Measurements from ENCODE around the gene S100A3. TPM values are rescaled to one million over a fixed set of nuclear protein-coding genes. Genes with fewer than 3 reads are reported as not detected.

Gene S100A3
- total and polyA plus RNA-seq, 2 of the 13 experiments (the other 11 are each of a cell fraction or from before 2014, with no cell fraction given), result 2.5 to 4.5 TPM

GRCh38 chr1:153506831-153507413 lies 42.1 kb downstream of the S100A3 start (continued):
- TF ChIP-seq RNF219 (CRISPR knock-in tag; IDR thresholded peaks at IDR 0.05) (no peak), GATAD2A (CRISPR knock-in tag; IDR thresholded peaks at IDR 0.05) (peak; percentile 45; the same call in 1 of the 2 replicates), HOXA5 (CRISPR knock-in tag; IDR thresholded peaks at IDR 0.05) (no peak), MXI1 (IDR thresholded peaks at IDR 0.05; ENCODE audit: borderline replicate concordance, low read depth, low read length) (0 out of 3 replicates have a peak, but pooled peaks have one; percentile 17), PATZ1 (CRISPR knock-in tag; IDR thresholded peaks at IDR 0.05) (peak; percentile 33; the same call in 1 of the 2 replicates), ZFP36 (IDR thresholded peaks at IDR 0.05; ENCODE audit: borderline replicate concordance, low read depth, low read length, partially characterized antibody) (no peak), MYC (CRISPR knock-in tag; IDR thresholded peaks at IDR 0.05; ENCODE audit: borderline replicate concordance) (peak; percentile 48; the same call in 1 of the 2 replicates), SMYD3 (CRISPR knock-in tag; IDR thresholded peaks at IDR 0.05) (no peak), RBAK (CRISPR knock-in tag; IDR thresholded peaks at IDR 0.05) (no peak), DMTF1 (CRISPR knock-in tag; IDR thresholded peaks at IDR 0.05) (no peak), NCOA2 (CRISPR knock-in tag; IDR thresholded peaks at IDR 0.05) (0 out of 2 replicates have a peak, but pooled peaks have one; percentile 22), TEAD2 (CRISPR knock-in tag; IDR thresholded peaks at IDR 0.05) (no peak), KDM2A (CRISPR knock-in tag; IDR thresholded peaks at IDR 0.05; ENCODE audit: borderline replicate concordance, low read depth) (0 out of 2 replicates have a peak, but pooled peaks have one; percentile 23), ZNF558 (CRISPR knock-in tag; IDR thresholded peaks at IDR 0.05; ENCODE audit: borderline replicate concordance) (no peak), ZNF264 (CRISPR knock-in tag; IDR thresholded peaks at IDR 0.05) (no peak), GTF2F1 (IDR thresholded peaks at IDR 0.05; ENCODE audit: low read length) (no peak), TAF1 (CRISPR knock-in tag; IDR thresholded peaks at IDR 0.05) (no peak), ZNF878 (CRISPR knock-in tag; IDR thresholded peaks at IDR 0.05) (no peak), BRF2 (CRISPR knock-in tag; IDR thresholded peaks at IDR 0.05) (no peak), ZEB1 (IDR thresholded peaks at IDR 0.05; ENCODE audit: insufficient replicate concordance, low read depth) (no peak), ZFY (CRISPR knock-in tag; IDR thresholded peaks at IDR 0.05) (peak; percentile 50; the same call in 1 of the 2 replicates), SRSF4 (IDR thresholded peaks at IDR 0.05; ENCODE audit: low read depth, low read length, poor library complexity, severe bottlenecking) (no peak), PRMT3 (CRISPR knock-in tag; IDR thresholded peaks at IDR 0.05; ENCODE audit: borderline replicate concordance, low read depth) (no peak), SP2 (CRISPR knock-in tag; IDR thresholded peaks at IDR 0.05) (no peak)

All from HepG2 (cell line).